SK-N-SH (cell line): Measurements from ENCODE around the gene PRKCI. TPM values are rescaled to one million over a fixed set of nuclear protein-coding genes. Genes with fewer than 3 reads are reported as not detected.

Source experiments
- CTCF ChIA-PET: fragments of 300-600, 350-600 bp; formaldehyde crosslinking; extraction: SDS; loops from one replicate; lab custom pipeline; 2021; lab: Yijun Ruan, JAX
- POLR2A ChIA-PET: fragments of 350-600 bp; sonication (Branson Sonifier 250); formaldehyde crosslinking; extraction: SDS; loops from one replicate; lab custom pipeline; 2020; ENCODE audit warnings: antibody characterized with exemption, inconsistent platforms; lab: Yijun Ruan, JAX
- DNase-seq: peaks from one replicate; pipeline ENCODE4 v3.0.0; 2012
- H2AFZ ChIP-seq: fragments of 200-600 bp; sonication (generic); 2 replicates; pipeline ENCODE4 v1.8.1; 2016; ENCODE audit warnings: antibody characterized with exemption, mild to moderate bottlenecking, low read depth
- H3F3A ChIP-seq: fragments of 200-600 bp; sonication (generic); replicated peaks from 2 replicates; pipeline ENCODE3; 2016; ENCODE audit warnings: antibody characterized with exemption, mild to moderate bottlenecking; ENCODE audit not compliant: insufficient read depth
- H3K27ac ChIP-seq, 2 experiments: fragments of 200-500 bp in 1 of 2; fragments of 200-600 bp in 1 of 2; sonication (Bioruptor generic) in 1 of 2; sonication (generic), shearing (Covaris generic) in 1 of 2; 2 replicates each; pipeline versions ENCODE4 v1.5.1 to v1.6.1; 2014 to 2016; ENCODE audit warnings: low read depth in 2 of 2, inconsistent platforms in 1 of 2, low read length in 1 of 2, mild to moderate bottlenecking in 1 of 2, mixed read lengths in 1 of 2
- H3K27me3 ChIP-seq: fragments of 200-600 bp; sonication (generic), shearing (Covaris generic); 2 replicates; pipeline ENCODE4 v1.6.1; 2016; ENCODE audit warnings: mixed run types; ENCODE audit not compliant: insufficient read depth
- H3K36me3 ChIP-seq, 2 experiments: fragments of 200-500 bp in 1 of 2; fragments of 200-600 bp in 1 of 2; sonication (Bioruptor generic) in 1 of 2; sonication (generic) in 1 of 2; replicated peaks in 1 of 2; 2 replicates each; pipeline versions ENCODE3 to v1.5.1; 2014 to 2016; ENCODE audit warnings: low read length in 1 of 2, mild to moderate bottlenecking in 1 of 2; ENCODE audit not compliant: insufficient read depth in 2 of 2, control insufficient read depth in 1 of 2
- H3K4me1 ChIP-seq, 2 experiments: fragments of 200-500 bp in 1 of 2; fragments of 200-600 bp in 1 of 2; sonication (Bioruptor generic) in 1 of 2; sonication (generic), shearing (Covaris generic) in 1 of 2; 2 replicates each; pipeline versions ENCODE4 v1.5.1 to v1.6.1; 2014 to 2016; ENCODE audit warnings: low read depth in 1 of 2, low read length in 1 of 2, mixed run types in 1 of 2; ENCODE audit not compliant: insufficient read depth in 2 of 2, control insufficient read depth in 1 of 2
- H3K4me2 ChIP-seq: fragments of 200-600 bp; sonication (generic), shearing (Covaris generic); 2 replicates; pipeline ENCODE4 v1.6.1; 2017; ENCODE audit warnings: mixed run types
- H3K4me3 ChIP-seq, 2 experiments: fragments of 200-500 bp in 1 of 2; fragments of 200-600 bp in 1 of 2; sonication (Bioruptor generic) in 1 of 2; sonication (generic), shearing (Covaris generic) in 1 of 2; 2 replicates each; pipeline versions ENCODE4 v1.5.1 to v1.8.1; 2014 to 2016; ENCODE audit warnings: low read depth in 2 of 2, inconsistent platforms in 1 of 2, low read length in 1 of 2, mild to moderate bottlenecking in 1 of 2, mixed read lengths in 1 of 2, moderate library complexity in 1 of 2
- H3K79me2 ChIP-seq: fragments of 200-600 bp; sonication (generic); 2 replicates; pipeline ENCODE4 v1.8.1; 2017; ENCODE audit warnings: mild to moderate bottlenecking; ENCODE audit not compliant: insufficient read depth
- H3K9ac ChIP-seq: fragments of 200-600 bp; sonication (generic); 2 replicates; pipeline ENCODE4 v1.6.1; 2017; ENCODE audit warnings: mixed run types
- H3K9me2 ChIP-seq: fragments of 200-600 bp; sonication (generic); 2 replicates; pipeline ENCODE4 v1.6.1; 2017; ENCODE audit warnings: mixed run types
- H3K9me3 ChIP-seq: fragments of 200-600 bp; sonication (generic); 2 replicates; pipeline ENCODE4 v1.6.1; 2017; ENCODE audit warnings: mixed run types, mild to moderate bottlenecking, moderate library complexity
- H4K20me1 ChIP-seq: fragments of 200-600 bp; sonication (generic); 2 replicates; pipeline ENCODE4 v1.6.1; 2017; ENCODE audit warnings: mild to moderate bottlenecking, mixed run types; ENCODE audit not compliant: insufficient read depth
- CHD2 ChIP-seq: fragments of 150-350 bp; IDR thresholded peaks from 2 replicates; pipeline ENCODE4 v1.6.1; 2018; ENCODE audit warnings: low read length; ENCODE audit not compliant: partially characterized antibody
- ELF1 ChIP-seq: IDR thresholded peaks from 2 replicates; pipeline ENCODE4 v1.4.0; 2012
- EZH2phosphoT487 ChIP-seq: fragments of 200-600 bp; sonication (generic); IDR thresholded peaks from 2 replicates; pipeline ENCODE4 v1.6.1; 2017; ENCODE audit warnings: low read depth, mixed run types, mild to moderate bottlenecking, antibody characterized with exemption, moderate library complexity, borderline replicate concordance
- FOSL2 ChIP-seq: IDR thresholded peaks from 2 replicates; pipeline ENCODE4 v1.4.0; 2012; ENCODE audit warnings: low read depth, mild to moderate bottlenecking, moderate library complexity, borderline replicate concordance
- FOXJ3 ChIP-seq: sonication (generic); formaldehyde crosslinking; IDR thresholded peaks from 2 replicates; pipeline ENCODE4 v1.5.1; 2020; ENCODE audit warnings: mild to moderate bottlenecking, missing genetic modification reagents
- GATA2 ChIP-seq: sonication (generic); formaldehyde crosslinking; IDR thresholded peaks from 2 replicates; pipeline ENCODE4 v1.5.0; 2020; ENCODE audit warnings: mild to moderate bottlenecking, missing genetic modification reagents
- RXRA ChIP-seq: IDR thresholded peaks from 2 replicates; pipeline ENCODE4 v1.4.0; 2012; ENCODE audit warnings: low read depth, mild to moderate bottlenecking, borderline replicate concordance
- SMC3 ChIP-seq: IDR thresholded peaks from 2 replicates; pipeline ENCODE4 v1.6.1; 2012; ENCODE audit warnings: low read depth, low read length, improper control_type of control experiment
- USF2 ChIP-seq: fragments of 150-350 bp; IDR thresholded peaks from 2 replicates; pipeline ENCODE4 v1.6.1; 2017; ENCODE audit warnings: antibody characterized with exemption, low read length, low read depth, borderline replicate concordance
- YY1 ChIP-seq: IDR thresholded peaks from 2 replicates; pipeline ENCODE4 v1.4.0; 2012; ENCODE audit warnings: low read depth, mild to moderate bottlenecking
- WGBS: methylation state at CpG from one replicate; pipeline ENCODE4 v1.1.6; 2017; ENCODE audit warnings: low lambda C conversion rate; 5-methylcytosine and 5-hydroxymethylcytosine counted together
- polyA plus RNA-seq, 3 experiments: library from polyadenylated mRNA; depleted of rRNA; stranded (reverse); fragments of >200 nt; gene quantifications; 2 replicates each; pipeline ENCODE4 v1.2.3, GENCODE V29; 2012
- TF ChIP-seq, protein P1 (sequence below): fragments of 150-350 bp; IDR thresholded peaks from 2 replicates; pipeline ENCODE4 v1.6.1; 2016; ENCODE audit warnings: mild to moderate bottlenecking, low read depth, low read length
- TF ChIP-seq, protein P2 (sequence below): IDR thresholded peaks from 2 replicates; pipeline ENCODE4 v1.4.0; 2012; ENCODE audit warnings: low read depth
- TF ChIP-seq, protein P3 (sequence below): fragments of 200-600 bp; sonication (generic); IDR thresholded peaks from 2 replicates; pipeline ENCODE4 v1.6.1; 2017; ENCODE audit warnings: antibody characterized with exemption, mild to moderate bottlenecking, moderate library complexity

Gene PRKCI
- polyA plus RNA-seq, 1 of the 3 experiments (the other 2 are of a cell fraction): 10.1 TPM

GRCh38 chr3:170196833-170197232 is 25.4 kb upstream of the PRKCI start:
- Histone ChIP-seq H3K27ac (no peak overlapping the region), H3K4me3 (no peak overlapping the region), H3K4me2 (no peak overlapping the region), H3K9me3 (no peaks in the 10 kb centered on the region), H3K27me3 (no peaks in the 10 kb centered on the region), H3K9ac (no peak overlapping the region), H3F3A (no peaks in the 10 kb centered on the region), H3K9me2 (no peaks in the 10 kb centered on the region), H2AFZ (no peak overlapping the region), H4K20me1 (no peaks in the 10 kb centered on the region), H3K79me2 (no peaks in the 10 kb centered on the region), H3K4me1 (no peaks in the 10 kb centered on the region), H3K36me3 (no peaks in the 10 kb centered on the region)
- CTCF ChIA-PET: no interaction called here
- TF ChIP-seq FOSL2 (peak; percentile 6; the same call in 1 of the 2 replicates), RXRA (no peak)
- no peak for DNase-seq
- WGBS: 94% methylated on average over 3 of the region's 3 CpGs
- POLR2A ChIA-PET: no interaction called here

DNA sequence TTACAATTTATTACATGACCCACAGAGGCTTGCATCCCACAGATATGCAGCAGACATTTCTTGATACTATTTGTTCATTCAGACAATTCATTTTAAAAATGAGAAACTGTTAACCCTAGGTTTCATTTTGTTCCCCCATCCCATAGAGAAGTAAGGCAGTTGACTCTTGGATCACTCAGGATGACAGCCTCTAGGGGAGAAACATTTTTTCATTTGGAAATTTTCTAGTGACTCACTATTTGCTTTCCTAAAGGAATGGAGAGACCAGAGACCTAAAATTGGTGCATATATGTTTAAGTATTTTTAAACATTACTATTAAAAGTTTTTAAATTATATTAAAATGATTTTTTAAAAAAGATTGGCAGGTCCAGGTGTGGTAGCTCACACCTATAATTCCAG is 21.2 kb upstream of the PRKCI start:
- H3K36me3 ChIP-seq: no peaks in the 10 kb centered on the region
- no peaks in the 10 kb centered on the region for H3F3A ChIP-seq
- ChIA-PET CTCF (interaction anchor here (1.1 to 1.2 kb wide), 2 partner anchors 12 to 611 kb away, joined by 3 to 5 read pairs; no protein-coding TSS in a partner anchor), POLR2A (interaction anchor here (0.6 kb wide), 1 partner anchor 159 kb away, joined by 3 read pairs; no protein-coding TSS in a partner anchor)
- H4K20me1 ChIP-seq: no peaks in the 10 kb centered on the region
- no peaks in the 10 kb centered on the region for H3K9me3 ChIP-seq
- no peak overlapping the region for H2AFZ ChIP-seq
- H3K27ac ChIP-seq: no peak overlapping the region
- H3K79me2 ChIP-seq: no peaks in the 10 kb centered on the region
- no peak overlapping the region for H3K4me3 ChIP-seq
- no peaks in the 10 kb centered on the region for H3K4me1 ChIP-seq
- H3K9ac ChIP-seq: no peak overlapping the region
- TF ChIP-seq CHD2: no peak
- TF ChIP-seq, protein P1, sequence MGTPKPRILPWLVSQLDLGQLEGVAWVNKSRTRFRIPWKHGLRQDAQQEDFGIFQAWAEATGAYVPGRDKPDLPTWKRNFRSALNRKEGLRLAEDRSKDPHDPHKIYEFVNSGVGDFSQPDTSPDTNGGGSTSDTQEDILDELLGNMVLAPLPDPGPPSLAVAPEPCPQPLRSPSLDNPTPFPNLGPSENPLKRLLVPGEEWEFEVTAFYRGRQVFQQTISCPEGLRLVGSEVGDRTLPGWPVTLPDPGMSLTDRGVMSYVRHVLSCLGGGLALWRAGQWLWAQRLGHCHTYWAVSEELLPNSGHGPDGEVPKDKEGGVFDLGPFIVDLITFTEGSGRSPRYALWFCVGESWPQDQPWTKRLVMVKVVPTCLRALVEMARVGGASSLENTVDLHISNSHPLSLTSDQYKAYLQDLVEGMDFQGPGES: no peak
- TF ChIP-seq GATA2 (CRISPR knock-in tag): no peak
- TF ChIP-seq FOXJ3 (CRISPR knock-in tag): no peak
- TF ChIP-seq EZH2phosphoT487: no peak
- TF ChIP-seq USF2: no peak
- TF ChIP-seq, protein P2, sequence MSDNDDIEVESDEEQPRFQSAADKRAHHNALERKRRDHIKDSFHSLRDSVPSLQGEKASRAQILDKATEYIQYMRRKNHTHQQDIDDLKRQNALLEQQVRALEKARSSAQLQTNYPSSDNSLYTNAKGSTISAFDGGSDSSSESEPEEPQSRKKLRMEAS: no peak
- no peak for TF ChIP-seq ELF1
- no peak for TF ChIP-seq YY1
- TF ChIP-seq, protein P3, sequence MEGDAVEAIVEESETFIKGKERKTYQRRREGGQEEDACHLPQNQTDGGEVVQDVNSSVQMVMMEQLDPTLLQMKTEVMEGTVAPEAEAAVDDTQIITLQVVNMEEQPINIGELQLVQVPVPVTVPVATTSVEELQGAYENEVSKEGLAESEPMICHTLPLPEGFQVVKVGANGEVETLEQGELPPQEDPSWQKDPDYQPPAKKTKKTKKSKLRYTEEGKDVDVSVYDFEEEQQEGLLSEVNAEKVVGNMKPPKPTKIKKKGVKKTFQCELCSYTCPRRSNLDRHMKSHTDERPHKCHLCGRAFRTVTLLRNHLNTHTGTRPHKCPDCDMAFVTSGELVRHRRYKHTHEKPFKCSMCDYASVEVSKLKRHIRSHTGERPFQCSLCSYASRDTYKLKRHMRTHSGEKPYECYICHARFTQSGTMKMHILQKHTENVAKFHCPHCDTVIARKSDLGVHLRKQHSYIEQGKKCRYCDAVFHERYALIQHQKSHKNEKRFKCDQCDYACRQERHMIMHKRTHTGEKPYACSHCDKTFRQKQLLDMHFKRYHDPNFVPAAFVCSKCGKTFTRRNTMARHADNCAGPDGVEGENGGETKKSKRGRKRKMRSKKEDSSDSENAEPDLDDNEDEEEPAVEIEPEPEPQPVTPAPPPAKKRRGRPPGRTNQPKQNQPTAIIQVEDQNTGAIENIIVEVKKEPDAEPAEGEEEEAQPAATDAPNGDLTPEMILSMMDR: no peak
- no peak for TF ChIP-seq SMC3
- no peaks in the 10 kb centered on the region for H3K27me3 ChIP-seq
- no peak for DNase-seq
- H3K4me2 ChIP-seq: no peak overlapping the region
- no peaks in the 10 kb centered on the region for H3K9me2 ChIP-seq
